Spleen (tissue), 11 donors: ENCODE data around the gene CIITA. TPM values are rescaled to one million over a fixed set of nuclear protein-coding genes. Genes with fewer than 3 reads are reported as not detected.
A peak's percentile ranks its signal among the peaks of the same experiment; 100 is the strongest.

Experiments
- DNase-seq: peaks from one replicate; pipeline ENCODE4 v3.0.0-alpha.2; 2020
- H3K27ac ChIP-seq, 8 donors: fragments of 200-600 bp; sonication (generic) in 7 of 8; 1 replicate in 4 of 8; 2 replicates in 4 of 8; pipeline versions ENCODE4 v1.5.0 to v1.8.0; 2016 to 2021; ENCODE audit warnings: inconsistent platforms in 4 of 8, mild to moderate bottlenecking in 4 of 8, moderate library complexity in 1 of 8
- H3K27me3 ChIP-seq, 7 donors: fragments of 200-600 bp; sonication (generic) in 6 of 7; replicated peaks in 1 of 7; 1 replicate in 4 of 7; 2 replicates in 3 of 7; pipeline versions ENCODE4 v1.5.0 to v1.8.0; 2016 to 2021; ENCODE audit warnings: inconsistent platforms in 3 of 7, mild to moderate bottlenecking in 1 of 7
- H3K36me3 ChIP-seq, 6 donors: fragments of 200-600 bp; sonication (generic) in 5 of 6; 1 replicate in 4 of 6; 2 replicates in 2 of 6; pipeline versions ENCODE4 v1.5.0 to v1.8.0; 2016 to 2021; ENCODE audit warnings: inconsistent platforms in 2 of 6
- H3K4me1 ChIP-seq, 6 donors: fragments of 200-600 bp; sonication (generic) in 5 of 6; 1 replicate in 3 of 6; 2 replicates in 3 of 6; pipeline versions ENCODE4 v1.5.0 to v1.8.0; 2016 to 2021; ENCODE audit warnings: inconsistent platforms in 3 of 6
- H3K4me3 ChIP-seq, 8 donors: fragments of 200-600 bp; sonication (generic) in 7 of 8; 1 replicate in 4 of 8; 2 replicates in 4 of 8; pipeline versions ENCODE4 v1.5.0 to v1.8.0; 2016 to 2021; ENCODE audit warnings: inconsistent platforms in 4 of 8, mild to moderate bottlenecking in 4 of 8, moderate library complexity in 2 of 8
- H3K9me3 ChIP-seq, 8 donors: fragments of 200-600 bp; sonication (generic) in 7 of 8; 1 replicate in 4 of 8; 2 replicates in 4 of 8; pipeline versions ENCODE4 v1.5.0 to v1.8.0; 2016 to 2021; ENCODE audit warnings: inconsistent platforms in 4 of 8
- POLR2A ChIP-seq, 3 donors: fragments of 450-650 bp; IDR thresholded peaks; one replicate each; pipeline ENCODE4 v1.5.1; 2017; ENCODE audit warnings: antibody characterized with exemption in 3 of 3, mild to moderate bottlenecking in 1 of 3
- POLR2AphosphoS5 ChIP-seq, 3 donors: sonication (generic); formaldehyde crosslinking; IDR thresholded peaks; one replicate each; pipeline ENCODE4 v1.5.1; 2017; ENCODE audit warnings: antibody characterized with exemption in 3 of 3
- WGBS, 5 donors: extraction: QIAGEN DNeasy Blood & Tissue Kit in 3 of 5; methylation state at CpG; one replicate each; pipeline versions ENCODE4 v1.1.5 to v1.1.7; 2013 to 2018; 5-methylcytosine and 5-hydroxymethylcytosine counted together
- intact Hi-C: fragments of 100-400 bp; cut with DNase I; formaldehyde crosslinking; loops from one replicate; pipeline ENCODE4 v1.15.0; 2023; ENCODE audit warnings: low total_unique reads
- polyA plus RNA-seq, 3 donors: library from polyadenylated mRNA; stranded (reverse); fragments of 200-250 nt; gene quantifications; one replicate each; pipeline ENCODE4 v1.2.1, GENCODE V29; 2013
- total RNA-seq, 7 donors: library from RNA; depleted of rRNA in 3 of 7; stranded (reverse); fragments of >200 nt in 3 of 7; fragmentation: NEBNext Ultra II Directional in 4 of 7; extraction: Animal tissue kit (Norgen Biotek cat#: 25700) in 4 of 7; gene quantifications; one replicate each; pipeline versions ENCODE4 v1.1.0 to v1.2.1, GENCODE V29; 2016 to 2021
- TF ChIP-seq, protein P1 (sequence below), 11 experiments: fragments of 200-600 bp in 7 of 11; fragments of 450-650 bp in 4 of 11; sonication (generic) in 4 of 11; IDR thresholded peaks in 8 of 11; conservative IDR thresholded peaks in 3 of 11; 1 replicate in 7 of 11; 2 replicates in 4 of 11; pipeline versions ENCODE4 v1.4.0 to v1.8.0; 2016 to 2021; ENCODE audit warnings: antibody characterized with exemption in 11 of 11, inconsistent platforms in 4 of 11, mild to moderate bottlenecking in 1 of 11
- donor health status: healthy with polysubstance abuse.
- donor health status: DM: no; HTN: no; CAD: no; lungs with moderate emphysema.
- donor health status: DM: no; HTN: no; CAD: no.
- donor health status: Bipolar disorder and iron deficiency.
- donor health status: healthy.
- donor health status: DM: no; HTN: no; CAD: no.
- donor health status: DM: yes; HTN: yes; CAD: no.

The CIITA gene
- total and polyA plus RNA-seq, 10 donors: 67.0 to 179 (median 125) TPM

DNA sequence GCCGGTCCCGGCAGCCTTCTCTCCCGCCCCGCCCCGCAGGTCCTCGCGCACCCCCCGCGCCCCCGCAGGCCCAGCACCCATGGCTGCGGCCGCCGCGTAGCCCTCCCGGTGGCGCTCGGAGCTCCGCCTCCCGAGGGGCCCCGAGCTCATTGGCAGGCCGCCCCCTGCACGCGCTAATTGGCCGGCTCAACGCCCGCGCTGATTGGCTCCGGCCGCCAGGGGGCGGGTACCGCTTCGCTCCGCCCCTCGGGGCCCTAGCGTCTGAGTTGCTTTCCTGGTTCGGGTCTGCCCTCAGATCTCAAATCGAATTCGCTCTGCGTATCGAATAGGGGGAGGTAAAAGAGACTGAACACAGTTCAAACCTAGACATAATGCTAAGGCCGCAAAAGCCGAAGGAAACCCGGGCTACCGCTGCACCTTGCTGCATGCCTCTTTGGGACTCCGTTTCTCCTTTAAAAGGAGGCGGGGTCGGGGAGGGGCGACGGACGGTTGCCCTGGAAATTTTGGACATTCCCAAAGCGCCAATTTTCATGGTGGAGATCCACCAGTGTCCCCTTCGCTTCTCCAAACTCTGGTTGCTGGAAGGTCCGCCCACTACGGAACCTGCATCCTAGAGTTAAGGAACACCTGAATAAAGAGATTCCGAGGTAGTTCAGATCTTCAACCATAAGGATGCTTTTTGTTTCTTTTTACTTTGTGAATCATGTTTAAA is 65.5 kb downstream of the CIITA start, which contains the start of gene DEXI:
TSS of gene DEXI (minus strand) at position 117 of the 712 bp plus-strand sequence. CDS start 463 bp downstream, outside the sequence.
- Histone ChIP-seq H3K4me3 (peak within 1 kb of the TSS; percentile 65 to 93 (median 82)), H3K9me3 (no peaks in the 10 kb centered on the region), H3K36me3 (no peaks in the 10 kb centered on the region), H3K4me1 (peaks cover 56 to 92% (median 87%) of the 10 kb centered on the region in 6 donors), H3K27me3 (no peaks in the 10 kb centered on the region), H3K27ac (peak within 1 kb of the TSS; percentile 71 to 92 (median 86))
- TF ChIP-seq POLR2A (IDR thresholded peaks at IDR 0.05) (peak in 1 of 3 donors; percentile 27), POLR2AphosphoS5 (IDR thresholded peaks at IDR 0.05) (peak; percentile 94 to 96 (median 96))
- TF ChIP-seq, protein P1, sequence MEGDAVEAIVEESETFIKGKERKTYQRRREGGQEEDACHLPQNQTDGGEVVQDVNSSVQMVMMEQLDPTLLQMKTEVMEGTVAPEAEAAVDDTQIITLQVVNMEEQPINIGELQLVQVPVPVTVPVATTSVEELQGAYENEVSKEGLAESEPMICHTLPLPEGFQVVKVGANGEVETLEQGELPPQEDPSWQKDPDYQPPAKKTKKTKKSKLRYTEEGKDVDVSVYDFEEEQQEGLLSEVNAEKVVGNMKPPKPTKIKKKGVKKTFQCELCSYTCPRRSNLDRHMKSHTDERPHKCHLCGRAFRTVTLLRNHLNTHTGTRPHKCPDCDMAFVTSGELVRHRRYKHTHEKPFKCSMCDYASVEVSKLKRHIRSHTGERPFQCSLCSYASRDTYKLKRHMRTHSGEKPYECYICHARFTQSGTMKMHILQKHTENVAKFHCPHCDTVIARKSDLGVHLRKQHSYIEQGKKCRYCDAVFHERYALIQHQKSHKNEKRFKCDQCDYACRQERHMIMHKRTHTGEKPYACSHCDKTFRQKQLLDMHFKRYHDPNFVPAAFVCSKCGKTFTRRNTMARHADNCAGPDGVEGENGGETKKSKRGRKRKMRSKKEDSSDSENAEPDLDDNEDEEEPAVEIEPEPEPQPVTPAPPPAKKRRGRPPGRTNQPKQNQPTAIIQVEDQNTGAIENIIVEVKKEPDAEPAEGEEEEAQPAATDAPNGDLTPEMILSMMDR (IDR thresholded peaks at IDR 0.05 in 8 of 11, conservative IDR thresholded peaks at IDR 0.05 in 3 of 11): peak in 8 of 11 experiments; percentile 14 to 67 (median 56)
- intact Hi-C loops: no loop called here
- DNase-seq: peak; percentile 97
- WGBS, 5 donors: 5 to 7% (median 6%) methylated on average over 49 to 55 of the region's 55 CpGs

DNA sequence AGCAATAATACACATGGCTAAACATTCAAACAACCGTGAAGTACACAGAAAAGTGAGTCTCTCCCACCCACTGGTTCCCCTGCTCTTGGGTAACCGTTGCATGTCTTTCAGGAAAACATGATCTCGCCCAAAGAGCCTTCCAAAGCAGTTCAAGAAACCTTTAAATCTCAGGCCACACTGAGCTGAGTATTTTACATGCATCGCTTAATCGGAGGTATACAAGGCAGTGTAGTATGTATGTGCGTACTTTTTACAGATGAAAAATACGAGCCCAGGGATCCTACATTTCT is 66.0 kb downstream of the CIITA start:
- peak overlapping the region in 5 of 8 donors; percentile 78 to 93 (median 91) for H3K4me3 ChIP-seq

DNA sequence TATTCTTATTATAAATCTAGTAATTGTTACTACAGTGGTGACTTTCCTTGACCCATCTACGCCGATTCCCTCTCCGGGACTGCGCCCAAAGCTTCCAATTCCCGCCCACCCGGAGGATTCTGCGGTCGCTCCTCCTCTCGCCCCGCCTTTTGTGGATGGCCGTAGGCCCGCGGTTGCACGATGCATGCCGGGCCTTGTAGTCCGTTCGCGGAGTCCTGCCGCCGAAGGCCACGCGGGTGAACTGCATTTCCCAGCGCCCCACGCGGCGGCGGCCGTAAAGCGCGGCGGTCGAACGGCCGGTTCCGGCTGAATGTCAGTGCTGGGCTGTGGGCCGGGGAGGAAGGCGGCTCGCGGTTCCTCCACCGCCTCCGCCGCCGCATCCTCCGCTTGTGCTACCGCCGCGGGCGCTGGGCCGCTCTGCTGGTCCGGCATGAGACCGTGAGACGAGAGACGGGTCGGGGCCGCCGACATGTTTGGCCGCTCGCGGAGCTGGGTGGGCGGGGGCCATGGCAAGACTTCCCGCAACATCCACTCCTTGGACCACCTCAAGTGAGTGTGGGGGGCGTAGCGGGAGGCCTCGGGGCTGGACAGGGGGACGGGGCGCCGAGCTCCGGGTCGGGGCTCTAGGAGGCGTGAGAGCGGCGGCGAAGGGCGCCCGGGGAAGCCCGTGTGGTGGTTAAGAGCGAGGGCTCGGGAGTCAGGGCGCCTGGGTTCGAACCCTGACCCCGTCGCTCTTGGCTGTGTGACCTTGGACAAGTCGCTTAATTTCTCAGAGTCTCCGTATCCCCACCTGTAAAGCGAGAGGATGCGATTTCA is 67.5 kb downstream of the CIITA start, which contains the start of gene CLEC16A:
TSS of gene CLEC16A (plus strand) at position 316 of the 816 bp plus-strand sequence. CDS start at position 470, 154 bp downstream.
- Histone ChIP-seq H3K4me1 (peaks cover 42 to 91% (median 83%) of the 10 kb centered on the region in 6 donors), H3K36me3 (no peaks in the 10 kb centered on the region), H3K27me3 (no peaks in the 10 kb centered on the region), H3K9me3 (no peaks in the 10 kb centered on the region), H3K27ac (peak within 1 kb of the TSS; percentile 48 to 93 (median 84)), H3K4me3 (peak within 1 kb of the TSS; percentile 56 to 98 (median 86))
- intact Hi-C loops: no loop called here
- DNase-seq: peak; percentile 100
- TF ChIP-seq POLR2A (IDR thresholded peaks at IDR 0.05): peak; percentile 58 to 79 (median 62)
- TF ChIP-seq, protein P1 (IDR thresholded peaks at IDR 0.05 in 8 of 11, conservative IDR thresholded peaks at IDR 0.05 in 3 of 11): peak in 5 of 11 experiments; percentile 23 to 56 (median 36)
- TF ChIP-seq POLR2AphosphoS5 (IDR thresholded peaks at IDR 0.05): peak; percentile 96 to 98 (median 96)
- WGBS, 5 donors: 0 to 1% (median 1%) methylated on average over 68 to 86 of the region's 86 CpGs

More for the DNA sequence above, 66.0 kb downstream of the CIITA start:
- TF ChIP-seq POLR2AphosphoS5 (IDR thresholded peaks at IDR 0.05) (no peak), POLR2A (IDR thresholded peaks at IDR 0.05) (no peak)
- TF ChIP-seq, protein P1 (IDR thresholded peaks at IDR 0.05 in 8 of 11, conservative IDR thresholded peaks at IDR 0.05 in 3 of 11): no peak
- Histone ChIP-seq H3K36me3 (no peaks in the 10 kb centered on the region), H3K27ac (peak overlapping the region in 5 of 8 donors; percentile 85 to 92 (median 87)), H3K9me3 (no peaks in the 10 kb centered on the region), H3K27me3 (no peaks in the 10 kb centered on the region), H3K4me1 (peaks cover 51 to 91% (median 83%) of the 10 kb centered on the region in 6 donors)
- intact Hi-C loops: no loop called here
- no peak for DNase-seq
- WGBS, 5 donors: 77 to 88% (median 86%) methylated on average over 7 of the region's 7 CpGs
